GM21717 (cell line): ENCODE results near the gene PRR15L.

Experiments
- ATAC-seq: cut with Tn5 transposase; IDR thresholded peaks from one replicate; pipeline ENCODE4 v1.9.1; 2021; ENCODE audit warnings: mild to moderate bottlenecking, moderate library complexity; ENCODE audit not compliant: unreplicated experiment

The PRR15L gene

GRCh38 chr17:47962901-47963300, 5.2 kb upstream of the PRR15L start:
- no peak for ATAC-seq

GRCh38 chr17:47961406-47961805, 3.7 kb upstream of the PRR15L start:
- ATAC-seq: no peak

DNA sequence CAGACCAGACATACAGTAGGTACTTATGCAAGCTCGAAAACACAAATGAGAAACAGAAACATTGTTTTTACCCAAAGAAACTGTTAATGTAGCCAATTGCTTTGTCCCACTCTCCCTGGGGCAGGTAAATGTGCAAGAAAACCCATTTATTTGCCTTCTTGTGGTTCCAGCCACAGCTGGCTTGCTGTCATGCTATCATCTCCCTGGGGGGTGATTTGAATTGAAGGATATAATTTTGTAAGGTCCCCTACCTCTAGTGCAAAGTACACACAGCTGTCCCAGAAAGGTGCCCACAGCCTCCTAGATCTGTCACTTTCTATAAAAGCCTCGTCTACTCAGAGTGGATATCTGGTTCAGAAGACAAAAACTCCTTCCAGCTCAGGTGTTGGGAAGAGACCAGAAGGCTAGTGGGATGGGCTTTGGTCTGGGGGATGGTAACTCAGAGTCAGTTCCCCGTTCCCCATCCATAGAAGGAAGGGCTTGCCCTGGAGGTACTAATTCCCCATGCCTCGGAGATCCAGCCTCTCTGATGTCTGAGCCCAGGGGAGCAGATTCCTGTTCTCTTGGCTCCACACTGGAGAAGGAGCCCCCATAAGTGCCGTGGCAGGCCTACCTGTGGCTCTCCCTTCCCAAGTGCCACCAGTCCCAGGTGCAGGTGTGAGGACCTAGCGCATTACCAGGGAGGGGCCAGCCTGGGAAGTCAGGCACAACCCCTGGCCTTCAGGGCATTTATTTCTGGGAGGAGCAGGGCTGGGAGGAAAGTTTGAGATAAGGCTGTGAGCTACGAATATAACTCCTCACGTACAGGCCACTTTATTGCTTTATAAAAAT, 2.4 kb upstream of the PRR15L start:
- ATAC-seq: no peak

- ATAC-seq: no peak
Observed at GRCh38 chr17:47956791-47957590, 692 bp downstream of the PRR15L start.

GRCh38 chr17:47955497-47956461, 1.9 kb downstream of the PRR15L start:
- no peak for ATAC-seq

DNA sequence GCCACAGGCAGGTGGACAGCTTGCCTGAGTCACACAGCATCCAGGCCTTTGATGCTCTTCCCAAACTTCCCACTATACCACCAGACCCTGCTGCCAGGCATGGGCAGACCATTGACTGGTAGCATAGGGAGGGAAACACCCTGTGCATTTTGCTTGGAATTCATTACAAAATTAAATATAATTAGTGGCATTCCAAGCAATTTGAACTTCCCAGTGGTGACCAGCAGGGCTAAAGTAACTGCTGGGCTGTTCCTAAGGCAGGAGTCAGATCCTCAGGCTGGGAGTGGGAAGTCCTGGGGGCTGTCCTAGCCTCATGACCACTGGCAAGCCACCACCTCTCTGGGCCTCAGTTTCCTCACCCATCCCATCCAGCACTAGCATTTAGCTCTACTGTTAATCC, 3.8 kb downstream of the PRR15L start:
- ATAC-seq: no peak

- ATAC-seq: no peak
Observed at GRCh38 chr17:47952171-47953021, 5.3 kb downstream of the PRR15L start.

GRCh38 chr17:47950448-47950847, 7.2 kb downstream of the PRR15L start:
- no peak for ATAC-seq

DNA sequence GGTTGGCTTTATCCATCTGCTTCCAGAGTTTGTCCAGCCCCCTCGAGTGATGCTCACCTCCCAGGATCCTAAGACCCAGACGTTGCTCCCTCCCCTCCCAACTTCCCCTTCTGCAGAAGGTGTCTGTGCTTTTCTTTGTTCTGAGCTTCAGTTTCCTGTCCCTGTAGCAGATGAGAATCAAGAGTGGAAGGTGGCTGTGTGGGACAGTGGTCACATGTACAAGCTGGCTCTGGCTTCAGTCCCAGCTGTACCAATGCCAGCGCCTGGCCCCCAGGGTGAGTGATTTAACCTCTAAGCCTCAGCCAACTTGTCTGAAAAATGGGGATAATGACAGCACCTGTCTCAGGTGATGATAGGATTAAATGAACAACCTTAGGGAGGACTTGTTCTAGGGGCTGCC, 7.7 kb downstream of the PRR15L start:
- ATAC-seq: no peak

DNA sequence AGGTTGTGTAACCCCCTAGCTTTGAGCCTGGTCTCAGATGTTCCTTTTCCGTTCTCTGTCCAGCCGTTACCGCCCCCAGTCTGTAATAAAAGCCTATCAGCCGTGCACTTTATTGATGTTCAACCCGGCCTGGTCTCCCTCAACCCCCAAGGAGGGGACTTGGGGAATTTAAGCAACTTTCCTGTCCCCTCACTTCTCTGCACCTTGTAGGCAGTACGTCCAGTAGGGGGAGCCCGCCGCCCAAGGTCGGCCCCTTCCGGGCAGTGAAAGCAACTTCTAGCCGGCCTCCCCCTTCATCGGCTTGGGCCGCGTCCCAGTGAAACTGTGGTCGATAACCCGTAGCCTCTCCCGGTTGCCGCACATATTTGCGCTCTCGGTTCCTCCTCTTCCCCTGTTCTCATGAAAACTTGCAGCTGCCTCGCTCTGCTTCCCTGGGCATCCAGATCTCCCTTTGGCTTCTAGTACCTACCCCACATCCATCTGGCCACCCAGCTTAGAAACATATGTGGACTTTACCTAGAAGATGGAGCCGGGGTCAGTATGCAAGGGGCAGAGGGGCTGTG, 8.4 kb downstream of the PRR15L start:
- peak; percentile 48 for ATAC-seq

DNA sequence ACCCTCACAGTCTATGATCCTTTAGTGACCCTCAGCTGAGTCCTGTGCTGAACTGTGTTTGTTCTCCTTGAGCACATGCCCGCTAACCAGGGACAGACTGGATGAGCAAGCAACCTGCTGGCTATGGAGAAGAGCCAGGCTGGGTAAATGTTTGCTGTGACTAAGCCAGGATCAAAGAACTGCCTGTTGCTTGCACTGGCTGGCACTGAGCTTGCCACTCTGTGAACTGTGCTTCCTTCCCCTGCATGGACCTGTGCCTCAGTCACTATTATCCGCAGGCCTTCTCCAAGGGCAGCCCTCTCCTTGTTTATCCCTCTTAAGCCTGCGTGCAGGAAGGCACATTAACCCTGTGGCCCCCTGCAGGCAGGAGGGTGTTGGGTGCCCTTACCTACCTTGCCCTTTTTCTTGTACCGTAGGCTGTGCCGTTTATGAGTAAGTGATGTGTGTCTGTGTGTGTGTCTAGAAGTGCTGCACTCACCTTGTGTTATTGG, 8.9 kb downstream of the PRR15L start:
- ATAC-seq: no peak

- peak; percentile 42 for ATAC-seq
Observed at GRCh38 chr17:47946929-47947397, 10.7 kb downstream of the PRR15L start.

DNA sequence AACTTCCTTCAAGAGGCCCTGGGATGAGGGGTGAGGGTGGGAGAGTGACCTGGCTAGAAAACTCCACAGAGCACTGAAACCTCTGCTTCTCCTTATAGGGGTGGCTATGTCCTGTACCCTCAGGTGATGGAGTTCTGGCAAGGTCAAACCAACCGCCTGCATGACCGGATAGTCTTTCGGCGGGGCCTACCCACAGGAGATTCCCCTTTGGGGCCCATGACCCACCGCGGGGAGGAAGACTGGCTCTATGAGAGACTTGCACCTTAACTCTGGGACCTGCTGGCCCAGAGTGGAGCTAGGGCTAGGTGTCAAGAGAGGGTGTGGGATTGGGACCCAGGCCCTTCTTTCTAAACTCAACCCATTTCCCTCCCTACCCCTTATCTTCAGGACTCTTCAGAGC, 11.2 kb downstream of the PRR15L start:
- ATAC-seq: no peak

GRCh38 chr17:47945529-47946508, 11.9 kb downstream of the PRR15L start:
- no peak for ATAC-seq

- no peak for ATAC-seq
Observed at GRCh38 chr17:47945080-47945479, 12.6 kb downstream of the PRR15L start.

DNA sequence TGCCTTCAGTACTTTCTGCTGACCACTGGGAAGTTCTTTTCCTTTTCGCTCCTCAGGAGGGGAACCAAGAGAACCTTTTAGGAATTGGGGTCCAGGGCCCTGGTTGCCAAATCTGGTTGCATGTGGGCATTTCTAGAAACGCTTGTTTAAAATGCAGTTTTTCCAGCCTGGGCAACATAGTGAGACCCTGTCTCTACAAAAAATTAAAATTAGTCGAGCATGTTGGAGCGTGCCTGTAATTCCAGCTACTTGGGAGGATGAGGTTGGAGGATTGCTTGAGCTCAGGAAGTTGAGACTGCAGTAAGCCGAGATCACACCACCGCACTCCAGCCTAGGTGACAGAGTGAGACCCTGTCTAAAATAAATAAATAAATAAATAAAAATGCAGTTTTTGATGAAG, 15.1 kb downstream of the PRR15L start:
- no peak for ATAC-seq

DNA sequence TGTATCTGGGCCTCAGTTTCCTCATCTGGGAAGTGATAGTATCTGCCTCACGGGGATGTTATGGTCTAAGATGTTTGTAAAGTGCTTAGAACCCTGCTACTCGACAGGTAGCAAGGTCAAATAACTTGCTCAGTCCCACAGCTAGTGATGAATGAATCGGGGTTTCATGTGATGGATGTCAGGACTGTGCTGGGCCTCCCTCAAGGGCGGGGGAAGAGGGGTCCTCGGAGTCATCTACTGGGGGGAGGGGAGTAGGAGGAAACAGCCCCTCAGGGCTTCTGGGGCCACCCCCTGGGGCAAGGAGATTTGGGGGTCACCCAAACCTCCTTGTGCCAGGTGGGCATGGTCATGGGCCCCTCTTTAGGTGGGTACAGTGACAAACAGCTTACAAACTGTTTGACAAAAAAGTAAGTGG, 15.6 kb downstream of the PRR15L start:
- ATAC-seq: no peak
